Urothelium cell line (cell line): ENCODE data around the gene NXT1.

Experiments
- DNase-seq: peaks from one replicate; pipeline ENCODE4 v3.0.0; 2011; ENCODE audit warnings: low spot score, mixed read lengths
- FAIRE-seq: peaks from 2 replicates; lab custom pipeline; 2011; peaks lifted over from hg19 to GRCh38; lab: Jason Lieb, UNC

NXT1 gene

GRCh38 chr20:23386304-23387117 lies 35.9 kb downstream of the NXT1 start:
- DNase-seq (no peak), FAIRE-seq (no peak)

DNA sequence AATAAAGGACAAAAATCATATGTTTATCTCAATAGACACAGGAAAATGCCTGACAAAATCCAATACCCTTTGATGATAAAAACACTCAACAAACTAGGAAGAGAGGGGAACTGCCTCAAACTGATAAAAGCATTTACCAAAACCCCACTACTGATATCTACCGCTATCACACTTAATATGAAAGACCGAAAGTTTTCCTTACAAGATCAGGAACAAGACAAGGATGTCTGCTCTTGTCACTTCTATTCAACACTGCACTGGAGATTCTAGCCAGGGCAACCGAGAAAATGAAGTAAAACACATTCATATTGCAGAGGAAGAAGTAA lies 36.5 kb downstream of the NXT1 start:
- no peak for FAIRE-seq
- DNase-seq, result no peak

- FAIRE-seq (no peak), DNase-seq (no peak)
These were observed 39.6 kb downstream of the NXT1 start for GRCh38 chr20:23390091-23390774.

DNA sequence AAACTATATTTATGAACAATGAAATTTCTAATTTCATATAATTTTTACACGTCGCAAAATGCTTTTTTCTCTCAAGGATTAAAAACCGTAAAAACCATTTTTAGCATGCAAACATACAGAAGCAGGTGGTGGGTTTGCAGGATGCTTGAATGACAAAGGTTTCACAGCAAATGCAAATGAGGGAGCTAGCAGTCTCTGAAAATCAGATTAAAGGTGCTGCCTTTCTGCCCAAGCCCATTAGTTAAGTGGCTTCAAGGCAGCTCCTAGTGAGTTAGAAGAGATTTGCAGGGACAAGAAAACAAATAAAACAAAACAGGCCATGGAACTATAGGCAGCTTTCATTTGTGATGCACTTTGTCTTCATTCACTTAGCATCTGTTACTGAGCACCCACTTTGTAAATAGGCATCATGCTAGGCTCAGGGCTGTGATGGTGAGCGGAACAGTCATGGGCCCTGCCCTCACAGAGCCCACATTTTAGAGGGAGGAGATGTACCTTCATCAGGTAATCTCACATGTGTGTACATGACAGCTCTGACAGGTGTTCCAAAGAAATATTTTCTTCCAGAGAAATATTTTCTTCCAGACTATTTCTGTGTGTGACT lies 41.2 kb downstream of the NXT1 start:
- FAIRE-seq, result no peak
- no peak for DNase-seq

GRCh38 chr20:23393996-23394775 lies 43.6 kb downstream of the NXT1 start:
- FAIRE-seq (no peak), DNase-seq (no peak)

DNA sequence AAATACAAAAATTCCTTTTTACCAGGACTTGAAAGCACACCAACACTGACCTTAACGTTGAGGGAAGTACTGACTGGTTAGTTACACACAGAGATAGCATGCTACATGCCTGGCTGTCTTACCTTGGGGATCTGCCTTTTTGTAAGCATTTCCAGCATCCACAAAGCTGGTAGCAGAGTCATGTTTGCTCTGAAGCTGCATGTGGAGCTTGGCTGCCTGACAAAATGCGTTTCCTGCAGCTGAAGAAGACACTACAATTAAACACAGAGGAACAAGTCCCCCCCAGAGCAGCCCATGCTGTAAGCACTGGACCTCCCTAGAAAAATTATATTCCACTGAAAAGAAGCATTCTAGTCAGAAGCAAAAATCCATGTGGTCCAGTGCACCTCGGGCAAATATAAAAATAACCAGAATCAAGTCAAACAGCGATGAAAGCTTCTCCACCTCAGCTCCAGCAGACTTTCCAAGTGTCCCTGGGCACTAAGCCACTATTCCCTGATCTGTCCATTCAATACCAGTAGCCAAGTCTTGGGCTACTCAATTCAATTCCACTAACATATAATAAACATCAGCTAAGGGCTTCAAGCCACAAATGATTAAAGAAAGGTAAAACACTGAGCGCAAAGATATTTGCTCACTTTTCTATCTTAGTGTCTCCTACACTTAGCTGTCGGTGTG lies 46.5 kb downstream of the NXT1 start:
- FAIRE-seq (no peak), DNase-seq (no peak)

- DNase-seq (no peak), FAIRE-seq (no peak)
These were observed 47.4 kb downstream of the NXT1 start for GRCh38 chr20:23397961-23398360.

DNA sequence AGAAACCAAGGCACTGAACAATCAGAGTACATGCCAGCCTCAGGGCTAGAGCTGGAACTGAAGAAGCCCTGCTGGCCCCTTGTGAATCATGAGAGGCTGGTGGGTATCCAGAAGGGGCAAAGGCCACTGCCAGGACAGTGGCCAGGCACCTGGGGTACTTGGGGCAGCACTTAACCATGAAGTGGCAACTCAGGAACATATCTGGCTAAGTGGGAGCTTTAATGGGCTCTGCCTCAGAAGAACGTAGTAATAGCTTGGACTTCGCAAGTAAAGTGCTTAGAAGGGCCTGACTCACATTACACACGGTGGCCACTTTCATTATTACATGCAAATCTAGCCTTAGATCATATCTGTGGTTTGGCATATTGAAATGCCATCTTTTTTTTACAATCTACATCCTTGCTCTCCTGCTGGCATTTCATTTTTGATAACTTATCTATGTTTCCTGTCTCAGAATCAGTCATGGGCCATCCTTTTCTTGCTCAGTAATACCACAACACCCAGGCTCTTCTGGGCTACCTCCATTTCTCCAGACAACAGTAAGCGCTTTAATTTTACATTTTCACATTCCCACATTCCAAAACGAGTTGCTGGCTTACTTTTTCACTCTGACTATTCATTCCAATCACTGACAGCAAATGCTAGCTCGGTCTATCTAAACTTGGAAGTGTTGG lies 49.1 kb downstream of the NXT1 start:
- FAIRE-seq (no peak), DNase-seq (no peak)

DNA sequence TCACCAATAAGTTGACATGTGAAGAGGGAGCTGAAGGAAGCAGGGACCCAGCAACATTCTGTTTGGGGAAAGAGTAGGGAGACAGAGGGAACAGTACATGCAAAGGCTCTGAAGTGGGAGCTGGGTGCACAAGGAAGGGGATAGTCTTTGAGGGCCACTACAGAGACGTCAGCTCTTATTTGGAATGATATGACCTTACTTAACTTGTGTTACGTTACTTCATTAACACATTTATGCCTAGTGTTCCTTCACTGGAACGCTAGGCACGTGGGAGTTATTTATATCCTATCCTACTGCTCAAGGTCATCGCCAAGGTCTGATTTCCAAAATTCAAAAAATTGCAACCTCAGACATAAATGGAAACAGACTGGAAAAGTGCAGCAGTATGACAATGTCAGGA lies 50.5 kb downstream of the NXT1 start:
- FAIRE-seq (no peak), DNase-seq (no peak)

- DNase-seq (no peak), FAIRE-seq (no peak)
These were observed 53.2 kb downstream of the NXT1 start for GRCh38 chr20:23403751-23404150.

DNA sequence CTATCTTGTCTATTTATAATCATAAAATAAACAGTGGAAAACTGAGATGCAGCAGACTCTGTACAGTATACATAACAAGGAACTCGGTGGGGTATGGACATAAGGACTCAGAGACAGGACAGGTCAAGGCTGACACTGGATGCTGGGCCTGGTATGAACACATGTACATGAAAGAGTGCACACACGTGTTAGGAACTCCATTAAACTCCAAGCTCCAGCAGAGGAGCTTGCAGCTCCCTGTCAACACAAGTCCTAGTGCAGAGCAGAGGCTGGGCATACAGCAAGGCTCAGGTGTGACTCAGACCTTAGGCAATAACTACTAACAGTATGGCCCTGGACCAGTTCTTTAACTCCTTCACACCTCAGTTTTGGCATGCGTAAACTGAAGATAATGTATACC lies 53.6 kb downstream of the NXT1 start:
- no peak for FAIRE-seq
- DNase-seq, result no peak
